Gastrocnemius medialis (tissue), 4 donors: ENCODE data around the gene DGKH. TPM values are rescaled to one million over a fixed set of nuclear protein-coding genes. Genes with fewer than 3 reads are reported as not detected.
"Not testable (repeated sequence)": the region's sequence is repeated elsewhere in the genome, so short reads cannot be mapped to it uniquely, and the experiment has no call there.

Source experiments
- ATAC-seq, 2 donors: fragments of 150-250 bp; one replicate each; pipeline ENCODE4 v1.9.1; 2016
- DNase-seq, 2 donors: peaks; one replicate each; pipeline ENCODE4 v3.0.0-alpha.2; 2019
- H3K27ac ChIP-seq, 4 donors: fragments of 200-600 bp; sonication (generic); 1 replicate in 1 of 4; 2 replicates in 3 of 4; pipeline ENCODE4 v1.5.1; 2016 to 2018; ENCODE audit warnings: mild to moderate bottlenecking in 2 of 4, moderate library complexity in 1 of 4
- H3K27me3 ChIP-seq, 3 donors: fragments of 200-600 bp; sonication (generic) in 2 of 3; 1 replicate in 1 of 3; 2 replicates in 2 of 3; pipeline versions ENCODE4 v1.5.1 to v1.6.0; 2016 to 2019; ENCODE audit warnings: mild to moderate bottlenecking in 1 of 3, moderate library complexity in 1 of 3
- H3K36me3 ChIP-seq, 2 donors: fragments of 200-600 bp; sonication (generic) in 1 of 2; one replicate each; pipeline ENCODE4 v1.5.1; 2017 to 2018
- H3K4me1 ChIP-seq, 2 donors: fragments of 200-600 bp; sonication (generic) in 1 of 2; one replicate each; pipeline ENCODE4 v1.5.1; 2016 to 2017; ENCODE audit warnings: mild to moderate bottlenecking in 2 of 2
- H3K4me3 ChIP-seq, 4 donors: fragments of 200-600 bp; sonication (generic) in 3 of 4; 1 replicate in 1 of 4; 2 replicates in 3 of 4; pipeline ENCODE4 v1.5.1; 2016 to 2019; ENCODE audit warnings: mild to moderate bottlenecking in 2 of 4
- H3K9me3 ChIP-seq, 3 donors: fragments of 200-600 bp; sonication (generic) in 2 of 3; 1 replicate in 1 of 3; 2 replicates in 2 of 3; pipeline ENCODE4 v1.5.1; 2016 to 2019
- POLR2A ChIP-seq, 2 donors: fragments of 450-650 bp; IDR thresholded peaks; one replicate each; pipeline ENCODE4 v1.6.1; 2017; ENCODE audit warnings: antibody characterized with exemption in 2 of 2, mild to moderate bottlenecking in 2 of 2, moderate library complexity in 2 of 2
- in situ Hi-C, 4 donors: fragments of 200-750 bp; cut with MboI; loops; one replicate each; pipeline versions ENCODE4 v1.15.0 to v1.8.0; 2017; ENCODE audit warnings: low sequenced_read_pairs in 4 of 4
- intact Hi-C: fragments of 100-400 bp; cut with DNase I; formaldehyde crosslinking; loops from one replicate; pipeline ENCODE4 v1.15.1; 2023; ENCODE audit warnings: low total_unique reads
- total RNA-seq, 4 donors: library from RNA; depleted of rRNA; stranded (reverse); fragments of >200 nt; gene quantifications; one replicate each; pipeline versions ENCODE4 v1.1.0 to v1.2.3, GENCODE V29; 2016
- TF ChIP-seq, protein P1 (sequence below), 5 experiments: fragments of 450-650 bp in 3 of 5; fragments of 200-600 bp in 2 of 5; sonication (generic) in 2 of 5; IDR thresholded peaks in 4 of 5; conservative IDR thresholded peaks in 1 of 5; 1 replicate in 4 of 5; 2 replicates in 1 of 5; pipeline ENCODE4 v1.5.1; 2016 to 2019; ENCODE audit warnings: antibody characterized with exemption in 5 of 5, mild to moderate bottlenecking in 3 of 5, moderate library complexity in 3 of 5

The DGKH gene
- total RNA-seq, 4 donors from 2014 or later, result 2.2 to 3.7 (median 3.0) TPM

DNA sequence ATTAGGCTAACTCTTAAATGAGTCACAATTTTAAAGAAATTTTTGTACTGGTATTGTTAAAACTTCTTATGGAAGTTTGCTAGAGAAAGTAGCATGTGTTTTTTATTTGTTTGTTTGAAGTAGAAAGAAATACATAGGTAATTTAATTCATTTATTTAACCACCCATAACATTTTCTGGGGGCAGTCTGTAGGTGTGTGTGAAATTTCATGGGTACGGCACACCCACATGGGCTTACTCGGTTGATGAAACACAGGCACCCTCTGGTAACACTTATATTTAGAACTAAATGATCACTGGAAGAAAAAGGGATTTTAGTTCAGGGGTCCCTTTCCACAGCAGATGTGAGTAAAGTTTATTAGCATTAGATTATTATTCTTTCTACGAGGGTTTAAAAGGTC, 88.1 kb downstream of the DGKH start:
- no peak overlapping the region for H3K4me3 ChIP-seq
- in situ Hi-C loops (loop anchor here in 1 of 4 donors (10.0 kb wide), 1 partner anchor 62 kb away; no protein-coding TSS in a partner anchor), intact Hi-C loops (no loop called here)
- ATAC-seq (no peak), DNase-seq (no peak)
- no peaks in the 10 kb centered on the region for H3K36me3 ChIP-seq
- H3K4me1 ChIP-seq, result no peaks in the 10 kb centered on the region
- TF ChIP-seq, protein P1, sequence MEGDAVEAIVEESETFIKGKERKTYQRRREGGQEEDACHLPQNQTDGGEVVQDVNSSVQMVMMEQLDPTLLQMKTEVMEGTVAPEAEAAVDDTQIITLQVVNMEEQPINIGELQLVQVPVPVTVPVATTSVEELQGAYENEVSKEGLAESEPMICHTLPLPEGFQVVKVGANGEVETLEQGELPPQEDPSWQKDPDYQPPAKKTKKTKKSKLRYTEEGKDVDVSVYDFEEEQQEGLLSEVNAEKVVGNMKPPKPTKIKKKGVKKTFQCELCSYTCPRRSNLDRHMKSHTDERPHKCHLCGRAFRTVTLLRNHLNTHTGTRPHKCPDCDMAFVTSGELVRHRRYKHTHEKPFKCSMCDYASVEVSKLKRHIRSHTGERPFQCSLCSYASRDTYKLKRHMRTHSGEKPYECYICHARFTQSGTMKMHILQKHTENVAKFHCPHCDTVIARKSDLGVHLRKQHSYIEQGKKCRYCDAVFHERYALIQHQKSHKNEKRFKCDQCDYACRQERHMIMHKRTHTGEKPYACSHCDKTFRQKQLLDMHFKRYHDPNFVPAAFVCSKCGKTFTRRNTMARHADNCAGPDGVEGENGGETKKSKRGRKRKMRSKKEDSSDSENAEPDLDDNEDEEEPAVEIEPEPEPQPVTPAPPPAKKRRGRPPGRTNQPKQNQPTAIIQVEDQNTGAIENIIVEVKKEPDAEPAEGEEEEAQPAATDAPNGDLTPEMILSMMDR (IDR thresholded peaks at IDR 0.05 in 4 of 5, conservative IDR thresholded peaks at IDR 0.05 in 1 of 5), result no peak
- no peak for TF ChIP-seq POLR2A (IDR thresholded peaks at IDR 0.05)
- H3K9me3 ChIP-seq, result no peaks in the 10 kb centered on the region
- no peak overlapping the region for H3K27ac ChIP-seq
- no peaks in the 10 kb centered on the region for H3K27me3 ChIP-seq

DNA sequence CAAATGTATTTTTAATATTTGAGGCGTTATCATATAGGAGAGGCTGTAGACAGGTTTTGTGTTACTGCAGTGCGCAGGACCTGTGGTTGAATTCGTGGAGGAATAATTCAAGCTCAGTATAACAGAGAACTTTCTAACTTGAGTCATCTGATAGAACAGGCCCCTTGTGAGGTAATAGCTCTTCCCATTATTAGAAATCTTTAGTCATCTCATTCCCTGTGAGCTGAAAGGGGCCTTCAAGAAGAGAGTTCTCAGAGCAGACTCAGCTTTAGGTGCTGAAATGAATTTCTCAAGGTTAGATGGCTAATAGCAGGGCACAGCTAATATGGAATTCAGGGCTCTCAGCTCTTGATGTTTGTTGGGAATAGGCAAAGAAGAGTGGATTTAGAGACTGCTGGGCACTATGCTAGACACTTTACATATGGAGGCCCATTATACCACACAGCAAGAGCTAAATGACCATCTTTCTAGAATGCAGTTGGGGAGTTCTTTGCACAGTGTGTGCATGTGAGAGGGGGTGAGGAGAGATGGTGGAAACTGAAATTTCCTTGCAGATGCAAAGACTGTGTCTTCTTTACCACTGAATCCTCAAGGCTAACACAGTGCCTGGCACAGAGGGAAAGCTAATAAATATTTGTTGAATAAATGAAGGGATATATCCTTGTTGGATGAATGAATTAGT, 89.5 kb downstream of the DGKH start:
- in situ Hi-C loops, result loop anchor here in 1 of 4 donors (10.0 kb wide), 1 partner anchor 63 kb away; no protein-coding TSS in a partner anchor
- intact Hi-C loops, result no loop called here
- ATAC-seq (no peak), DNase-seq (no peak)
- TF ChIP-seq, protein P1 (IDR thresholded peaks at IDR 0.05 in 4 of 5, conservative IDR thresholded peaks at IDR 0.05 in 1 of 5), result no peak
- TF ChIP-seq POLR2A (IDR thresholded peaks at IDR 0.05), result no peak
- Histone ChIP-seq H3K36me3 (no peaks in the 10 kb centered on the region), H3K27me3 (no peaks in the 10 kb centered on the region), H3K9me3 (no peaks in the 10 kb centered on the region), H3K4me1 (no peaks in the 10 kb centered on the region), H3K4me3 (no peak overlapping the region), H3K27ac (no peak overlapping the region)

- DNase-seq (no peak), ATAC-seq (no peak)
- Histone ChIP-seq H3K9me3 (no peaks in the 10 kb centered on the region), H3K27ac (no peak overlapping the region), H3K27me3 (no peaks in the 10 kb centered on the region), H3K36me3 (no peaks in the 10 kb centered on the region), H3K4me3 (no peak overlapping the region), H3K4me1 (no peaks in the 10 kb centered on the region)
- intact Hi-C loops (no loop called here), in situ Hi-C loops (no loop called here)
- TF ChIP-seq, protein P1 (IDR thresholded peaks at IDR 0.05 in 4 of 5, conservative IDR thresholded peaks at IDR 0.05 in 1 of 5), result no peak
- TF ChIP-seq POLR2A (IDR thresholded peaks at IDR 0.05), result no peak
Observed at GRCh38 chr13:42140494-42140893, 92.0 kb downstream of the DGKH start.

DNA sequence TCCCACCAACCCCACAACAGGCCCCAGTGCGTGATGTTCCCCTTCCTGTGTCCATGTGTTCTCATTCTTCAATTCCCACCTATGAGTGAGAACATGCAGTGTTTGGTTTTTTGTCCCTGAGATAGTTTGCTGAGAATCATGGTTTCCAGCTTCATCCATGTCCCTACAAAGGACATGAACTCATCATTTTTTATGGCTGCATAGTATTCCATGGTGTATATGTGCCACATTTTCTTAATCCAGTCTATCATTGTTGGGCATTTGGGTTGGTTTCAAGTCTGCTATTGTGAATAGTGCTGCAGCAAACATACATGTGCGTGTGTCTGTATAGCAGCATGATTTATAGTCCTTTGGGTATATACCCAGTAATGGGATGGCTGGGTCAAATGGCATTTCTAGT, 92.6 kb downstream of the DGKH start:
- in situ Hi-C loops, DNase-seq: not testable (repeated sequence)

DNA sequence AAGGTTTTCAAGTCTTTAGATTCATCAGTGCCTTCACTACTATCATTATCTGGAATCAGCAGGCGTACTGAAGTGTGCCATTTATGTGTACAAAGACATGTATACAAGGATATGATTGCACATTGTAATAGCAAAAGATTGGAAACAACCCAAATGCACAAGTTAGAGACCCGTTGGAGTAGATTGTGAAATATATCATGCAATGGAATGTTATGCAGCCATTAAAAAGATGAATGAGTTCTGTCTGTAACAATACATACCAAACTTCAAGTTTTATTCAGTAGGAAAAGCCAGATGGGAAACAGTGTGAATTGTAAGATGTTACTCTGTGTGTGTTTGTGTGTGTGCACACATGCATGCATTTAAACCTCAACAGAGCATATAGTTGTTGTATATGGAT, 97.9 kb downstream of the DGKH start:
- H3K4me3 ChIP-seq, result no peak overlapping the region
- in situ Hi-C loops, result no loop called here
- DNase-seq, result no peak

More for the DNA sequence above, 92.6 kb downstream of the DGKH start:
- H3K9me3 ChIP-seq, H3K36me3 ChIP-seq, H3K27ac ChIP-seq, H3K4me1 ChIP-seq, ATAC-seq, H3K27me3 ChIP-seq, H3K4me3 ChIP-seq, intact Hi-C loops: not testable (repeated sequence)

More for the DNA sequence above, 97.9 kb downstream of the DGKH start:
- no peaks in the 10 kb centered on the region for H3K9me3 ChIP-seq
- TF ChIP-seq, protein P1 (IDR thresholded peaks at IDR 0.05 in 4 of 5, conservative IDR thresholded peaks at IDR 0.05 in 1 of 5), result no peak
- no peak for TF ChIP-seq POLR2A (IDR thresholded peaks at IDR 0.05)
- H3K27me3 ChIP-seq, result no peaks in the 10 kb centered on the region
- no peaks in the 10 kb centered on the region for H3K4me1 ChIP-seq
- no peaks in the 10 kb centered on the region for H3K36me3 ChIP-seq
- intact Hi-C loops, result no loop called here
- no peak overlapping the region for H3K27ac ChIP-seq
- ATAC-seq, result no peak
